ENCODE data around the gene DCHS1.
A peak's percentile ranks its signal among the peaks of the same experiment; 100 is the strongest.

DCHS1 gene

DNA sequence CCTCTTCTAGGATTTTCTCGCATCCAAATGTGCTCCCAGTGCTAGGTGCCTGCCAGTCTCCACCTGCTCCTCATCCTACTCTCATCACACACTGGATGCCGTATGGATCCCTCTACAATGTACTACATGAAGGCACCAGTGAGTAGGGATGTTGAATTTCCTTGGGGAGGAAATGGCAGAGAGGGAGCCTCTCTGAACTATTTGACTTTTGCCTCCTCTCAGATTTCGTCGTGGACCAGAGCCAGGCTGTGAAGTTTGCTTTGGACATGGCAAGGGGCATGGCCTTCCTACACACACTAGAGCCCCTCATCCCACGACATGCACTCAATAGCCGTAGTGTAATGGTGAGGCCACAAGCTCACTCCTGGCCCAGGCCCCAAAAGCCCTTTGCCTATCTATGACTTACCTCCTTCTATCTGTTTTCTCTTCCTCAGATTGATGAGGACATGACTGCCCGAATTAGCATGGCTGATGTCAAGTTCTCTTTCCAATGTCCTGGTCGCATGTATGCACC is 46.0 kb downstream of the DCHS1 start:
- DNase-seq, result no peak

DNA sequence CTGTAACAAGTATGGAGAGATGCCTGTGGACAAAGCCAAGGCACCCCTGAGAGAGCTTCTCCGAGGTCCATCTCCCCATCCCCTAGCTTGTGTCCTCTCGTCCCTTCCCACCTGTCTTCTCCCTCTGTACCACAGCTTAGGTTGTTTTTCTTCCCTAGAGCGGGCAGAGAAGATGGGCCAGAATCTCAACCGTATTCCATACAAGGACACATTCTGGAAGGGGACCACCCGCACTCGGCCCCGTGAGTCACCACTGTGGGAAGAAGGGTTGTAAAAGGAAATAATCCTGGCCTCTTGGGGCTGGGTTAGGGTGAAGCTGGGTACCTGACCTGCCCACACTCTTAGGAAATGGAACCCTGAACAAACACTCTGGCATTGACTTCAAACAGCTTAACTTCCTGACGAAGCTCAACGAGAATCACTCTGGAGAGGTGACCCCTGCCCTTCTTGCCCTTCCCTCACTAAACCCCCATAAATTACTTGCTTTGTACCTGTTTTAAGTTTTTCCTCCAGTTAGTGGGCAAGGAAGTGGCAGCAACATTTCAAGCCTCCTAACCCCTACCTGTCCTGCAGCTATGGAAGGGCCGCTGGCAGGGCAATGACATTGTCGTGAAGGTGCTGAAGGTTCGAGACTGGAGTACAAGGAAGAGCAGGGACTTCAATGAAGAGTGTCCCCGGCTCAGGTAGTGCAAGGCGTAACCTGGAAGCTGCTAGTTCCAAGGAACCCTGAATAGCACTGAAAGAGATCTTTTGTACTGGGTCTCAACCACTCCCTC is 46.7 kb downstream of the DCHS1 start:
- DNase-seq, result no peak

DNA sequence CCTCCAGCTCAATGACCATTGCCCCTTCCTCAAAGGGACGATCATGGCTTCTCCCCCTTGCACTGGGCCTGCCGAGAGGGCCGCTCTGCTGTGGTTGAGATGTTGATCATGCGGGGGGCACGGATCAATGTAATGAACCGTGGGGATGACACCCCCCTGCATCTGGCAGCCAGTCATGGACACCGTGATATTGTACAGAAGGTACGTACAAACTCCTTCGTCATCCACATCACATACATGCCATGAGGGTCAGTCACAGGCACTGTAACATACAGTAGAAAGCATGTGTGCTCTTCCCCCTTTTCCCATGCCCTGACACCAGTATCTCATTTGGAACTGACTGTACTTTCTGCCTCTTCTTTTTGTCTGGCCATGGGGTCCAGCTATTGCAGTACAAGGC is 47.6 kb downstream of the DCHS1 start:
- DNase-seq, result no peak

DNA sequence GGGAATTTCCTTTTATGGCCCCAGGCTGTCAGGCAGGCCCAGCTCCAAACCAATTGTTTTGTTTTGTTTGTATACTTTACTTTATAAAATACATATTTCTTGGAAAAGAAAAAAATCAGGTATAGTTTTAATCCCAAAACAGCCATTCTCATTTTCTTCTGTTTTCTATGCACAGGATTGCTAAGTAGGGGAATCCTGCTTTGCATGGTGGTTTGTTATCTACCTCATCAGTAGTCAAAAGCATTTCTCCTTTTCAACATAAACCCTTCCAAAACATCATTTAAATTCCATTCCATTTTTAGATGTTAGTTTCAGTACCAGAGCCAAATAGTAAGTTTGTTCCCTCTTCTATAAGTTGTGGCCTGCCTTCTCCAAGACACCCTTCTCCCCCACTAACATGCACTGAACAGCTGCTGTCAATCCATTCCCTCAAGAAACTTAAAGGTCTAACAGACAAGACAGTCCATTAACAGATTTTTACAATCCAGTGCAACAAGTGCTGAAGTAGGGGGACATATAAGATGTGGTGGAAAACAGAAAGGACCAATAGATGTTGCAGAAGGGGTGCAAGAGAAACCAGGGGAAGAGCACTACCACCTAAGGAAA is 48.3 kb downstream of the DCHS1 start:
- DNase-seq, result no peak

DNA sequence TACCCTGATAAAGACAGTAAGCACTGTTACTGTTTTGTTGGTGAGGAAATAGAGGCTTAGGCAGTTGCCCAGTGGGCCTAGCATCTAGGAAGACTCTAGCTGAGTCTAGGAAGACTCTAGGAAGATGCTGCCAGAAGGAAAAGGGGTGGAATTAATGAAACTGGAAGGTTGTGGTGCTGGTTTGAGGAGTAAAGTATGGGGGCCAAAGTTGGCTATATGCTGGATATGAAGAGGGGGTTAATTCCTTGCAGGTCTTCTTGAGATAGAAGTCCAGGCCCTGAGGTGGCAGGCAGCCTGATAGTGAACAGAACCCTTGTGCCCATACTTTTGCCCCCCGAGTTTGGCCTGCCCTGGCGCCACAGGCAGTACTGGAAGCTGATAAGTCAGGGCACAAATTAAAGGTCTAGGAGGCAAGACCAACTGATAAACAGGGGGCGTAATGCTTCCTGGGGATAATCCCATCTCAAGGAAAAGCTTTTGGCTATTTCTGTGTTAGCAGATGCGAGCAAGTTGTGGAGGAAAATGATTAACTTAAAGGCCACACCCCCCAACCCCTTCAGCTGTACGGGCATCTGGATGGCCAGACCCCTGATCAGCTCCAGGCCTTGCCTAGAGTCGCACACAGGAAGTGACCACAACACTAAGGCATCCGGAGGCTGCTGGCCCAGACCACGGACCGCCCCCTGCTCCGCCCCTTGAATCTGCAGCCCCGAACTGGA is 49.0 kb downstream of the DCHS1 start:
- DNase-seq, result peak; percentile 39

DNA sequence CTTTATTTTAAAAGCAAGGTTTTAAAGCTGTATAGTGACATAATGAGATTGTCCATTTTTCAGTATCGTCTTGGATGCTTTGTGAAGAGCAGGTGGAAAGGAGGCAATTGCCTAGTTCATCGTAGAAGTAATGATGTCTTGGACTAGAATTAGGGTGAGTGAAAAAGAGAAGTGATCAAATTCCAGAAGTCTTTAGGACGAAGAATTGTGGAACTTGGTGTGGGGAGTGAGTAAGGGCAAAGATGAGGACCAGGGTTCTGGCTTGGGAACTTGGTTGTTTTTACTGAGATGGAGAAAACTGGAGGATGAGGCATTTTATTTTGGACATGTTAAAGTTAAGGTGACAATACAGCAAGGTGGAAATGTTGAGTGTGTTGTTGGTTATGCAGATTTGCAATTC is 50.8 kb downstream of the DCHS1 start:
- no peak for DNase-seq

DNA sequence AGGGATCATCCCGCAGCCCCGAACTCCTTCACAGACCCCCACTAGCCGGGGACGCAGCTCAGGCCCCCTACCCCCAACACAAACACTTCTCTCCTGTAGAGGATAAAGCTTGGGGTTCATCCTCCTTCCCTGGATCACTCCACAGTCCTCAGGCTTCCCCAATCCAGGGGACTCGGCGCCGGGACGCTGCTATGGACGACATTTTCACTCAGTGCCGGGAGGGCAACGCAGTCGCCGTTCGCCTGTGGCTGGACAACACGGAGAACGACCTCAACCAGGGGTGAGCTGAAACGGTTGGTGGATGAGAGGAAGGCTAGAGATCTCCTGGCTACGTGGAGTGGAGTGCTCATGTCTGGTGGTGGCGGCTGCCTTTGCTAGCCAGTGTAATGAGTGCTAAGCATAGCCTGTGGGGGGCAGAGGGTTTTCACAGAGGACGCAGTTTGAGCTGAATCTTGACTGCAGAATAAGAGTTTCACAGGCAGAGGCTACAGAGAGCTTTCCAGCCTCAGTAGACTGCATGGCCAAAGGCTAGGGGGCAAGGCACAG is 51.5 kb downstream of the DCHS1 start:
- DNase-seq, result peak; percentile 56

DNA sequence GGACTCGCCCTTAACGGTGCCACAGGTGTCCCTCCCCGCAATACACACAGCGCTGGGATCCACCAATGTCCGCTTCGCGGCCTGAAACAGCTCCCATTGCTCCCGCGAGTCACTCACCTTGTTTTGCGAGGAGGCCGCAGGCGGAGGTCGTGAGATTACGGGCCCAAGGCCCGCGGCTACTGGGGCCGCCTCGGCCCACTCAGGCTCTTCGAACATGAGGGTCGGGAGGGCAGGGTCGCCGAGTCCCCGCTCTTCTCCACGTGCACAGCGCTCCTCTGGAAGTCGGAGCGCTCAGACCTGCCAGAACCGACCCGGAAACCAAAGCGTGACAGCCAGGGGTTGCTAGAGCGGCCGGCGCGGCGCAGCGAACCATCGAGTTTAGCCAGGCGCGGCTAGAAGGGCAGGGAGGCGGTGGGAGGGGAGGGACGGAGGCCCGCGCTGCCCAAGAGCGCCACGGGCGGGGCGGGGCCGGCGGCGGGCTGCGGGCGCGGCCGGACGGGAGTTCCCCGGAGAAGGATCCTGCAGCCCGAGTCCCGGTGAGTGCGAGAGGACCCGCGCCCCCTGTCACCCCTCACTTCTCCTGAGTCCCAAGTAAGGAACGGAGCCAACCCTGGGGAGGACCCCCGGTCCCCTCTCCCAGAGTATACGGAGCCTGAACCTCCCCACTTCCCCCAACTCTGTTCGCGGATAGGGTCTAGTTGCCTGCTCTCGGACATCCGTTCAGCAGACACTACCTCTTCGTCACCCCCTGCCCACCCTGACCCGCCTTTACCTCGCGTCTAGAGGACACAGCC is 52.1 kb downstream of the DCHS1 start, which contains the start of the genes ILK and RRP8:
ILK (plus strand) TSS at position 488 of the 794 bp plus-strand sequence. CDS start 498 bp downstream, outside the sequence.
RRP8 (minus strand) TSS at position 330 of the 794 bp plus-strand sequence; CDS start at position 216, 114 bp downstream.
- peak; percentile 83 for DNase-seq

DNA sequence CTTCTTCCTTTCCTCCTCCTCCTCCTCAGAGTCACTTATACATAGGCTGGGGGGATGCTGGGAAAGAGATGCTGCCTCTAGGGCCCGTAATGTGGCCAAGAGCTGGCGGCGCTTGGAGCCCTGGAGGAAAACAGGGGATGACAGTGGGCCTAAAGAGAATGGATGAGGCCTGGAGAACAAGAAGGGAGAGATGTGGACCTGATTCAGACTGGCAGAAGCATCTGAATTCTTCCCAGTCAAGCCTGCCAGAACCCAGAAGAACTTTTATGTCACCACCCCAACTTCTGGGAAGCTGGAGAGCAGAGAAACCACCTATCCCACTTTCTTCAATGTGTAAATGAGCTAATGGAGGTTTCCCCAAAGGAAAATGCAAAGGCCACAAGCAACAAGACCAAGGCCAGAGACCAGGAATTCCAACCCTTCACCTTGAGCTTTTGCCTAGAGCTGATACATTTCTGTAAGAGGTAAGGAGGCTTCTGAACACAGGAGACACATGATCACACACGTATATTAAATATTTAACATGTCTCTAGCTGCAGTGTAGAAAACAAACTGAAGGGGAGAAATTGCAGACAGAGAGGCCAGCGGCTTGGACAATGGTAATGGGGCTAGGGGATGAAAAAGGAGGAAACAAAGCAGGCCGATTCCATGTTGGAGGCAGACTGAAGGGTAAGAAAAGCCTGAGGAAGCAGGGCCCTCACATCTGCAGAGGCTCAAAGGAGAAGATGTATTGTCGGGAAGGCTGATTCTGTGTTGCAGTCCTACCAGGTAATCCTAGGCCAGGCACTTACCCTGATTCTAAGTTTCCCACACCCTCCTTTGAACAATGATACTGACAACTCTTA is 53.3 kb downstream of the DCHS1 start:
- no peak for DNase-seq

DNA sequence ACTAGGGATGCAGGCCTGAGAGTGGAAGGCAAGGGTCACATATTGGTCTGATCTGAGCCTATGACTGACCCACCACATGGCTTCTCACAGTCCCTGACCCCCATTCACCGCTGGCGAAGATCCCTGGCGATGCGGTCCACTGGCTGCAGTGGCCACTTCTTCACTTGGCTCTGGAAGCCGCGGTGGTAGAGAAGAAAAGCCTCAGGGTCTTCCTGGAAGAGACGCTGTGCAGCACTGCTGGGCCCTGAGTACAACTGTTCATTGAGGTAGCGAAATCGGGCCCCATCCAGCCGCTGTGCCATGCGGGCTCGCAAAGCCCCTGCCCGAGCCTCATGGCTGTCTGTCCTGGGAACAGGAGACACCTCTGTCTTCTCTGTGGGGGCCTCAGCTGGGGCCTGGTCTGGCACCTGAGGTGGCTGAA is 54.6 kb downstream of the DCHS1 start:
- no peak for DNase-seq

DNA sequence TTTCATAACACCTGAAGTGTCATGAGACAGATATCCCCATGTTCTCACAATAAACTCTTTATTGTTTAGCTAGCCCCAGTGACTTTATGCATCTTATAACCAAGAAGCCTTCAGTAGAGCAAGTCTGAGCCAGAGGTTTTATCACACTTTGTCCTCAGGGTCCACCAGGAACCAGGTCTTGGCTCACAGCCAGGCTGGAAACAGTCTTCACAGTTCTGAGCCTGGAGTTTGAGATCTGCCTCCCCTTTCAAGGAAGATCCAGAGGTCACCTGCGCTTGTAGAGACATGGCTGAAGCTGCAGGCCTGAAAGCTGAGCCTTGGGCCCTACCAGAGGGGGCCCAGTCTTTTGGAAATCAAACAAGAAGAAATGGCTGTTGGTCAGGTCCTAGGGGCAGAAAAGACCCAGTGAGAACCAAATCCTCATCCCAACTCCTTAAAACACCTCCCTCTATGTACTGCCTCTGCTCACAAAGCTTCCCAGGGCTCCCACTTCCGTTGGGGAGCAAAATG is 55.7 kb downstream of the DCHS1 start:
- DNase-seq, result no peak

DNA sequence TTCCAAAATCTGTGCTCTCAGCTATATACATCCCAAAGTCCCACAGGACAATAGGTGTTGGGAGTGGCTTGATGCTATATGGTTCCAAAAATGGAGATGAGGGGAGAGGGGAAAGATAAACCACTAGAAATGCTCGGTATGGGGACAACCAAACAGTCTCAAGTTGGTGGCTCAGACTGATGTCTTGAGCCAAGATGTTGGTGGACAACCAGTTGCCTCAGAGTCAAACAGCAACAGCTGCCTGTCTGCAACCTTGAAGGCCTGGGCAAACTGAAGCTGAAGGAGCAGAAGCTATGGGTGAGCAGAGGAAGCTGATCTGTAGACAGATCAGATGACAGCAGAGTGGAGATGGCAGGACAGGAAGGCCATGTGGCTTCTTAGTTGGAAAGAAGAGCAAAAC is 56.2 kb downstream of the DCHS1 start:
- DNase-seq, result no peak

DNA sequence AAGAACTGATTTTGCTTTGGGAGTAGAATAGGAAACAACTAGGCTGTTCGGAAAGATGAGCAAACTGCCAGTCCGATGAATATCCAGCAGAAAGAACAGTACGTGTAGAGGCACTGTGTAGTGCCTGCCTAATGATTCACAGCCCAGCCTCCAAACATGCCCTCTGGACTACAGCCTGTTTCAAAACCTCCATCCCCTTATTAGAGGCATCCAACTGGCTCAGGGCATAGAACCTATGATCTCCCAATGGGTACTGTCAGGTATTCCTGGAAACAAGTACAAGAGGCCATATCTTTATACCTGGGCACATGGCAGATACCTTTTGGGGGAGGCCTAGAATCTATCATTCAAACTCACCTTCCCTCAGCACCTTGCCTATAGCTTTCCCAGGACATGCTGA is 57.1 kb downstream of the DCHS1 start:
- no peak for DNase-seq

DNA sequence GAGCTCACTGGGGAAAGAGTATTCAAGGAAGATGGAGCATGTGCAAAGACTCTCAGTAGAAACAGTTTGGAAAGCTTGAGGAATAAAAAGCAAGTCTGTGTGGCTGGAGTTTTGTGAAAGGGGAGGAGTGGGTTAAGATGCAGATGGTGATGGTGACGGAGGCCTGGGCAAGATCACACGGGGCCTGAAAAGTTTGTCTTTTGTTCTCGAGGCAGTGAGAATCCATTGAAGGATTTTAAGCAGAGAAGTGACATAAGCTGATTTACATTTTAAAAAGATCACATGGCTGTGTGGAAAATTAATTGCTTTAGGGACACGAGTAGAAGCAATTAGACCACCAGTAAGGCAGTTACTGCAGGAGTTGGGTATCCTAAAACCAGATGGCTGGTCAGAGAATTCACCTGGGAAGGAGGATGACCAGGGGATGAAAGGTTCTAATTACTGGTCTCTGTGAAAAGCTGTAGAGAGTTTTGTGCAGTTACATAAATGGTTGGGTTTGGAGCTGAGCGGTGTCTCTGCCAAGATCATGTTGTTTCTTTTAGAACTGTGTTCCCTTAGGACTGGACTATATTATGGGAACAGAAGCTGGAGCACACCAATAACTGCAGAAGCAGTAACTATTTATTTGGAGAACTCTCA is 59.3 kb downstream of the DCHS1 start:
- no peak for DNase-seq

DNA sequence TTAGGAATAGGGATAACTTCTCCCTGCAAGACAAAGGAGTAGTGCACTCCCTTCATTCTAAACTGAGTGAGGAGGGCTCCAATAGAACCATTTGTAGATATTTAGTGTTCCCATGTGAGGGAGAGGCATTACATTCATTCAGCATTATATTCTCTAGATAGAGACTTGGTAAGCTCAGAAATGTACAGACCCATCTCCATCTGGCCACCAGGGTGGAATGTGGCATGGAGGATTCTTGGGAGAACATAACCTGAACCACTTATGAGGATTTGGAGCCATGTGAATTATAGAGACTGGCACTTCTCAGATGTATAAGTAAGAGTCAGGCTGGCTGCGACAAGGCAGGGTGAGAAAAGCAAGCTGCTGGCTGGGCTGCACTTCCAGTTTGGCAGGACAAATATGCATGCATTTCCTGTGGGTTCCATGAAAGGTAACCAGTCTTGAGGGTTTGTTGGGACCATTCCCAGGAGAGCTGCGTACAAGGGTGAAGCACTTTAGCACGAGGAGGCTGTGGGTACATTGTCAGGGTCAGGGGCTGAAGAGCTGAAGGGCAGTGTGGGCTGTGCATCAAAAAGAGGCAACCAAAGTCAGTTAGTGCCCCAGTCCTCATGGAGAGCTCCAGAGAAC is 61.4 kb downstream of the DCHS1 start:
- no peak for DNase-seq

DNA sequence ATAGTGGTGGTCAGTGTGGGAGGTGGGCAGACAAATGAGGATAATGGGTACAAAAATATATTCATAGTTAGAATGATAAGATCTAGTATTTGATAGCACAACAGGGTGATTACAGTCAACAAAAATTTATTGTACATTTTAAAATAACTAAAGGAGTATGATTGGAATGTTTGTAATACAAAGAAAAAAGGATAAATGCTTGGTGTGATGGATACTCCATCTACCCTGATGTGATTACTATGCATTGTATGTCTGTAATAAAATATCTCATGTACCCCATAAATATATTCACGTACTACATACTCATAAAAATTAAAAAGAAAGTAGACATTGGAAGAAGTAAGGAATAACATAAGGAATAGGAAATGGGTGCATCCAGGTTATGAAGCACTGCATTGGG is 67.6 kb downstream of the DCHS1 start:
- no peak for DNase-seq

DNA sequence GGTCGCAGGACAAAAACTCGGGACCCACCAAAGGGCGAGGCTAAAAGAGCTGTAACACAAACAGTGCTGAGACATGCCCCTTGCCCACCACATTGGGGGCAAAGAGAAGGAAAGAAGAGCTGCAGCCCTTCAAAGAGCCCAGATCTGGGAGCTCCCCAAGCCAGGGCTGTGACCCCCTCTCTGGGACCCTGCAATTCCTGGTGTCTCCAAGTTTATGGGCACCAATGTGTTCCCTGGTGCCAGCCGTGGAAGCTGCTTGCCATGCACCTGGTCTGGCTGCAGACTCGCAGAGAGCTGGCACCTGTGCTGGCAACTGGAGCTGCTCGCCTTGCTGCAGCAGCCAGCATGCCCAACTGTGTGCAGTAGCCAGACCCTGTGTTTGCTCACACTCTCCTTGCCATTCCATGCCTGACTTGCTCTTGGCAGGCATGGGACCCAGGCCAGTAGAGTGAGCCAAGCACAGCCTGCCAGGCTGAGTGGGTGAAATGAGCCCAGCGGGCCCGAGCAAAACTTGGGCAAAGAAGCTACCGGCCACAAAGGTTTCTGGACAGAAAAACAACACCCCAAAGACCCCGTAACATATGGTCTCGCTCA is 68.2 kb downstream of the DCHS1 start:
- no peak for DNase-seq

DNA sequence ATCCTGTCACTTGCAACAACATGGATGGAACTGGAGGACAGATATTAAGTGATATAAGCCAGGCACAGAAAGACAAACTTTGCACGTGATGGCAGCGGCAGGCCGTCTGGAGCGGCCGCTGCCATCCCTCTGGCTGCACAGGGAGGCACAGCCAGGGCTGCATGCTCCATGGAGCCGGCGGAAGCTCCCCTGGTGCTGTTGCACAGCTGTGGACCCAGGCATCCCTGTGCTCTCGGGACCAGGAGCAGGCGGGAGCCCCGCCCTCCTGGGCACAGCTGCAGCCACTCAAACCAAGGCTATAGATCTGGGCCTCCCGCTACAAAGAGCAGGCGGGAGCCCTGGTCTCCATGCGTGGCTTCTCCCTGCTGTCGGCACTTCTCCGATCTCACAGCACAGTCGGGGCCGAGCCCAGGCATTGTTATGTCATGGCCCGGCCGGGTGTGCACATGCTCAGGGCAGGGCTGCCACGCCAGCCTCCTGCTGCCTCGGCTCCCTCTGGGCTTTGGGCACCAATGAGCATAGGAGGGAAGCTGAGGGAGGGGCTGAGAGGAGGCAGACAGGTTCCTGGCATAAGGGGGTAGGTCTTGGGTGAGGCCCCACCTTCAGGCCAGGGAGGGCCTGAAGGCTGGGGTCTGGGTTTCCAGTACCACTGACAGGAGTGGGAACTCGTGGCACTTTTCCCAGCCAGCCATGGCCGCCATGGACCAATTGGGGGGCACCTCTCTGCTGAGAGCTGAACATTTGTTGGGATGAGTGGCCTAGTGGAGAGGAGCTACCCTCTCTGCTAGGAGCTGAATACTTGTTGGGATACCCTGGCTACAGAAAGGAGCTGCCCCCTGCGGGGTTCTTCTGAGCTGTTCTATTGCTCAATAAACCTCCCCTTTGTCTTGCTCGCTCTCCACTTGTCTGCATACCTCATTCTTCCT is 68.9 kb downstream of the DCHS1 start:
- DNase-seq, result no peak

DNA sequence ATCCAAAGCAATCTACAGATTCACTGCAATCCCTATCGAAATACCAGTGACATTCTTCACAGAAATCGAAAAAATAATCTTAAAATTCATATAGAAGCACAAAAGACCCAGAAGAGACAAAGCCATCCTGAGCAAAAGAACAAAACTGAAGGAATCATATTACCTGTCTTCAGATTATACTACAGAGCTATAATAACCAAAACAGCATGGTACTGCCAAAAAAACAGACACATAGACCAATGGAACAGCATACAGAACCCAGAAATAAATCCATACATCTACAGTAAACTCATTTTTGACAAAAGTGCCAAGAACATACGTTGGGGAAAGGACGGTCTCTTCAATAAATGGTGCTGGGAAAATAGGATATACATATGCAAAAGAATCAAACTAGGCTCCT is 71.1 kb downstream of the DCHS1 start:
- no peak for DNase-seq
